Measurements from ENCODE around the gene DNMBP.
"Not testable (repeated sequence)": the region's sequence is repeated elsewhere in the genome, so short reads cannot be mapped to it uniquely, and the experiment has no call there.

DNA sequence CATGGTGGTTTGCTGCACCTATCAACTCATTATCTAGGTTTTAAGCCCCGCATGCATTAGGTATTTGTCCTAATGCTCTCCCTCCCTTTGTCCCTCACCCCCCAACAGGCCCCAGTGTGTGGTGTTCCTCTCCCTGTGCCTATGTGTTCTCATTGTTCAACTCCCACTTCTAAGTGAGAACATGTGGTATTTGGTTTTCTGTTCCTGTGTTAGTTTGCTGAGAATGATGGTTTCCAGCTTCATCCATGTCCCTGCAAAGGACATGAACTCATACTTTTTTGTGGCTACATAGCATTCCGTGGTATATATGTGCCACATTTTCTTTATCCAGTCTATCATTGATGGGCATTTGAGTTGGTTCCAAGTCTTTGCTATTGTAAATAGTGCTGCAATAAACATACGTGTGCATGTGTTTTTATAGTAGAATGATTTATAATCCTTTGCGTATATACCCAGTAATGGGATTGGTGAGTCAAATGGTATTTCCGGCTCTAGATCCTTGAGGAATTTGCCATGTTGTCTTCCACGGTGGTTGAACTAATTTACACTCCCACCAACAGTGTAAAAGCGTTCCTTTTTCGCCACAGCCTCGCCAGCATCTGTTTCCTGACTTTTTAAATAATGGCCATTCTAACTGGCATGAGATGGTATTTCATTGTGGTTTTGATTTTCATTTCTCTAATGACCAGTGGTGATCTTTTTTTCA, 146.1 kb downstream of the DNMBP start:
- TF ChIP-seq REST (IDR thresholded peaks at IDR 0.05; ENCODE audit: insufficient read depth in 1 of 2, low read depth in 2 of 2, low read length in 1 of 2) = not testable (repeated sequence)
- TF ChIP-seq, protein P1, sequence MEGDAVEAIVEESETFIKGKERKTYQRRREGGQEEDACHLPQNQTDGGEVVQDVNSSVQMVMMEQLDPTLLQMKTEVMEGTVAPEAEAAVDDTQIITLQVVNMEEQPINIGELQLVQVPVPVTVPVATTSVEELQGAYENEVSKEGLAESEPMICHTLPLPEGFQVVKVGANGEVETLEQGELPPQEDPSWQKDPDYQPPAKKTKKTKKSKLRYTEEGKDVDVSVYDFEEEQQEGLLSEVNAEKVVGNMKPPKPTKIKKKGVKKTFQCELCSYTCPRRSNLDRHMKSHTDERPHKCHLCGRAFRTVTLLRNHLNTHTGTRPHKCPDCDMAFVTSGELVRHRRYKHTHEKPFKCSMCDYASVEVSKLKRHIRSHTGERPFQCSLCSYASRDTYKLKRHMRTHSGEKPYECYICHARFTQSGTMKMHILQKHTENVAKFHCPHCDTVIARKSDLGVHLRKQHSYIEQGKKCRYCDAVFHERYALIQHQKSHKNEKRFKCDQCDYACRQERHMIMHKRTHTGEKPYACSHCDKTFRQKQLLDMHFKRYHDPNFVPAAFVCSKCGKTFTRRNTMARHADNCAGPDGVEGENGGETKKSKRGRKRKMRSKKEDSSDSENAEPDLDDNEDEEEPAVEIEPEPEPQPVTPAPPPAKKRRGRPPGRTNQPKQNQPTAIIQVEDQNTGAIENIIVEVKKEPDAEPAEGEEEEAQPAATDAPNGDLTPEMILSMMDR (IDR thresholded peaks at IDR 0.05) = not testable (repeated sequence)

Measured in Panc1 (cell line).